HCT116 (cell line): ENCODE results near the gene AOAH. TPM values are rescaled to one million over a fixed set of nuclear protein-coding genes. Genes with fewer than 3 reads are reported as not detected.

Experiments
- ATAC-seq: fragments of 200-7000 bp; cut with Tn5 transposase; 2 replicates; pipeline ENCODE4 v1.9.1; 2020; ENCODE audit warnings: mild to moderate bottlenecking, moderate library complexity
- BruUV-seq: library from RNA; stranded (reverse); fragments of 400-500 nt; replicated peaks from 2 replicates; lab custom pipeline; 2021; lab: Mats Ljungman, UMichigan
- CTCF ChIA-PET: fragments of 300-600 bp; sonication (Branson Sonifier 250); formaldehyde crosslinking; loops from one replicate; lab custom pipeline; 2021; ENCODE audit warnings: antibody characterized with exemption; lab: Charles Lee
- POLR2A ChIA-PET: fragments of 300-600, 350-600 bp; sonication (Branson Sonifier 250); formaldehyde crosslinking; loops from one replicate; lab custom pipeline; 2021; ENCODE audit warnings: antibody characterized with exemption; lab: Charles Lee
- RAD21 ChIA-PET, 2 experiments: fragments of 300-600 bp; sonication (Branson Sonifier 250); formaldehyde crosslinking; loops; one replicate each; lab custom pipeline; 2023; ENCODE audit warnings: low total read pairs in 2 of 2; ENCODE audit not compliant: uncharacterized antibody in 2 of 2, unreplicated experiment in 2 of 2, low non-redundant PET in 1 of 2; lab: Charles Lee
- DNase-seq: peaks from one replicate; pipeline ENCODE4 v3.0.0-alpha.2; 2010; ENCODE audit warnings: low read depth, low spot score
- H2AFZ ChIP-seq: fragments of 200-600 bp; shearing (Covaris generic), sonication (generic); 2 replicates; pipeline ENCODE4 v1.6.1; 2017; ENCODE audit warnings: low read depth, mixed run types, mixed read lengths, antibody characterized with exemption, low read length; ENCODE audit not compliant: poor library complexity, severe bottlenecking
- H3K27ac ChIP-seq: 2 replicates; pipeline ENCODE4 v1.5.1; 2012; ENCODE audit warnings: low read depth, low read length
- H3K27me3 ChIP-seq: fragments of 200-600 bp; sonication (generic); 2 replicates; pipeline ENCODE4 v1.6.1; 2016; ENCODE audit warnings: mixed run types, low read length, mixed read lengths; ENCODE audit not compliant: insufficient read depth
- H3K36me3 ChIP-seq, 2 experiments: fragments of 200-500 bp in 1 of 2; fragments of 200-600 bp in 1 of 2; sonication (Bioruptor generic) in 1 of 2; sonication (generic) in 1 of 2; 2 replicates each; pipeline versions ENCODE4 v1.5.1 to v1.6.1; 2014 to 2016; ENCODE audit warnings: low read length in 2 of 2, inconsistent platforms in 1 of 2, mixed read lengths in 1 of 2, mixed run types in 1 of 2; ENCODE audit not compliant: insufficient read depth in 2 of 2, control insufficient read depth in 1 of 2
- H3K4me1 ChIP-seq, 2 experiments: fragments of 200-600 bp in 1 of 2; sonication (generic) in 1 of 2; 2 replicates each; pipeline versions ENCODE4 v1.5.1 to v1.6.1; 2012 to 2017; ENCODE audit warnings: low read length in 2 of 2, inconsistent platforms in 1 of 2, mild to moderate bottlenecking in 1 of 2, mixed read lengths in 1 of 2, mixed run types in 1 of 2, moderate library complexity in 1 of 2; ENCODE audit not compliant: insufficient read depth in 2 of 2, control insufficient read depth in 1 of 2
- H3K4me2 ChIP-seq: fragments of 200-600 bp; sonication (generic); 2 replicates; pipeline ENCODE4 v1.6.1; 2017; ENCODE audit warnings: mixed run types, low read length, mixed read lengths
- H3K4me3 ChIP-seq, 2 experiments: fragments of 200-600 bp in 1 of 2; sonication (generic) in 1 of 2; replicated peaks in 1 of 2; 2 replicates each; pipeline ENCODE4 v1.5.1; 2011 to 2016; ENCODE audit warnings: low read length in 2 of 2, control low read depth in 1 of 2, low read depth in 1 of 2, mild to moderate bottlenecking in 1 of 2, mixed read lengths in 1 of 2, mixed run types in 1 of 2
- H3K79me2 ChIP-seq: fragments of 200-600 bp; sonication (generic); 2 replicates; pipeline ENCODE4 v1.6.1; 2017; ENCODE audit warnings: mild to moderate bottlenecking, mixed run types, low read length, moderate library complexity, mixed read lengths; ENCODE audit not compliant: insufficient read depth
- H3K9ac ChIP-seq: fragments of 200-600 bp; sonication (generic); 2 replicates; pipeline ENCODE4 v1.6.1; 2016; ENCODE audit warnings: low read length, mixed read lengths
- H3K9me2 ChIP-seq: fragments of 200-600 bp; sonication (generic), shearing (Covaris generic); 2 replicates; pipeline ENCODE4 v1.6.1; 2017; ENCODE audit warnings: mixed run types, mild to moderate bottlenecking, moderate library complexity; ENCODE audit not compliant: insufficient read depth
- H3K9me3 ChIP-seq, 2 experiments: fragments of 200-500 bp in 1 of 2; fragments of 200-600 bp in 1 of 2; sonication (Bioruptor generic) in 1 of 2; sonication (generic) in 1 of 2; 2 replicates each; pipeline ENCODE4 v1.6.1; 2014 to 2017; ENCODE audit warnings: low read length in 2 of 2, mixed read lengths in 2 of 2, inconsistent platforms in 1 of 2, low read depth in 1 of 2, mild to moderate bottlenecking in 1 of 2, mixed run types in 1 of 2, moderate library complexity in 1 of 2; ENCODE audit not compliant: control insufficient read depth in 1 of 2, insufficient read depth in 1 of 2
- H4K20me1 ChIP-seq: fragments of 200-600 bp; sonication (generic), shearing (Covaris generic); 2 replicates; pipeline ENCODE4 v1.6.1; 2017; ENCODE audit warnings: mixed run types, mild to moderate bottlenecking, moderate library complexity; ENCODE audit not compliant: insufficient read depth
- CBX3 ChIP-seq: IDR thresholded peaks from 2 replicates; pipeline ENCODE4 v1.6.1; 2012; ENCODE audit warnings: low read depth
- CEBPB ChIP-seq: IDR thresholded peaks from 2 replicates; pipeline ENCODE4 v1.6.1; 2012; ENCODE audit warnings: low read depth
- EGR1 ChIP-seq: IDR thresholded peaks from 2 replicates; pipeline ENCODE4 v1.6.1; 2012; ENCODE audit warnings: low read depth
- ELF1 ChIP-seq: IDR thresholded peaks from 2 replicates; pipeline ENCODE4 v1.6.1; 2012; ENCODE audit warnings: low read depth, borderline replicate concordance
- EZH2 ChIP-seq: fragments of 200-600 bp; sonication (generic); IDR thresholded peaks from 2 replicates; pipeline ENCODE4 v1.6.1; 2017; ENCODE audit warnings: antibody characterized with exemption, mixed run types
- EZH2phosphoT487 ChIP-seq: fragments of 200-600 bp; IDR thresholded peaks from 2 replicates; pipeline ENCODE4 v1.6.1; 2018; ENCODE audit warnings: antibody characterized with exemption, borderline replicate concordance
- FOSL1 ChIP-seq: IDR thresholded peaks from 2 replicates; pipeline ENCODE4 v1.6.1; 2012; ENCODE audit warnings: low read depth
- JUND ChIP-seq: IDR thresholded peaks from 2 replicates; pipeline ENCODE4 v1.6.1; 2012
- POLR2A ChIP-seq: IDR thresholded peaks from 2 replicates; pipeline ENCODE4 v1.7.0; 2011; ENCODE audit warnings: borderline replicate concordance; ENCODE audit not compliant: insufficient read depth, insufficient read length; ENCODE audit errors: extremely low read depth
- RAD21 ChIP-seq: IDR thresholded peaks from 2 replicates; pipeline ENCODE4 v1.6.1; 2012; ENCODE audit warnings: low read depth, mild to moderate bottlenecking
- SP1 ChIP-seq: IDR thresholded peaks from 2 replicates; pipeline ENCODE4 v1.6.1; 2012; ENCODE audit warnings: low read depth
- SRF ChIP-seq: IDR thresholded peaks from 2 replicates; pipeline ENCODE4 v1.6.1; 2012; ENCODE audit warnings: low read depth
- TCF7L2 ChIP-seq: IDR thresholded peaks from 2 replicates; pipeline ENCODE4 v1.7.0; 2011; ENCODE audit warnings: borderline replicate concordance, inconsistent platforms; ENCODE audit not compliant: insufficient read depth, insufficient read length; ENCODE audit errors: extremely low read depth
- ZNF274 ChIP-seq: fragments of 200-500 bp; sonication (Bioruptor generic); IDR thresholded peaks from 2 replicates; pipeline ENCODE4 v1.6.1; 2014; ENCODE audit warnings: mild to moderate bottlenecking, low read depth, low read length, inconsistent platforms
- intact Hi-C: fragments of 100-400 bp; cut with micrococcal nuclease; formaldehyde crosslinking; loops from 2 replicates; pipeline ENCODE4 v1.10.0; 2022
- total RNA-seq: library from RNA; stranded (reverse); gene quantifications from one replicate; pipeline ENCODE4 v1.2.1, GENCODE V29; 2021; ENCODE audit not compliant: unreplicated experiment
- TF ChIP-seq, protein P1 (sequence below): IDR thresholded peaks from 2 replicates; pipeline ENCODE4 v1.6.1; 2011; ENCODE audit warnings: mild to moderate bottlenecking, low read length, moderate library complexity; ENCODE audit not compliant: insufficient replicate concordance; ENCODE audit errors: extremely low read depth
- TF ChIP-seq, protein P2 (sequence below): IDR thresholded peaks from 2 replicates; pipeline ENCODE4 v1.6.1; 2012
- TF ChIP-seq, protein P3 (sequence below), 3 experiments: fragments of 200-600 bp in 1 of 3; sonication (generic) in 1 of 3; IDR thresholded peaks in 2 of 3; conservative IDR thresholded peaks in 1 of 3; 2 replicates each; pipeline ENCODE4 v1.5.1; 2012 to 2017; ENCODE audit warnings: low read depth in 2 of 3, low read length in 2 of 3, antibody characterized with exemption in 1 of 3, borderline replicate concordance in 1 of 3, control low read depth in 1 of 3, mild to moderate bottlenecking in 1 of 3, mixed read lengths in 1 of 3, mixed run types in 1 of 3, moderate library complexity in 1 of 3; ENCODE audit not compliant: insufficient read depth in 1 of 3

Gene AOAH
- total RNA-seq, 1 experiment from 2014 or later = 1.1 TPM

DNA sequence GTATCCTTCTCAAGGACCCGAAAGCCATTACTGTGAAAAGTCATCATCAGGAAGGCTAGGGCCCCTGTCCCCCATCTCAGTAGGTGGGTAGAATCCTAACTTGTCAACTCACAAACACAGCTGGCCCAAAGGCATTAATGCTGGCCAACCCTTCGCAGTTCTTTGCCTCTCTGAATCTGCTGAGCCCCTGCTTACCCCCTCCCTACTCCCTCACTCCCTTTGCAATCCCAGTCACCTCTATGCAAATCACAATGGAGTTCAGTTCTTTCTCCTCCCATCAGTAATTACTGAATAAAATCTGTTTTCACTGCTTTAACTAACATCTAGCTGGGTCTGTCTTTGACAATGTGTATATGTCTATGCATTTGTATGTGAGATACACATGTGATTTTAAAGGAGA, 38.1 kb upstream of the AOAH start:
- H3K4me2 ChIP-seq = no peak overlapping the region
- ATAC-seq = no peak

More for the DNA sequence above, 38.1 kb upstream of the AOAH start:
- ChIA-PET RAD21 (no interaction called here), POLR2A (no interaction called here), CTCF (no interaction called here)
- Histone ChIP-seq H3K4me1 (peaks cover 0 to 11% of the 10 kb centered on the region in 2 experiments; a peak in 2 of 4 replicates), H3K9me3 (no peaks in the 10 kb centered on the region), H3K36me3 (no peaks in the 10 kb centered on the region), H3K27ac (no peak overlapping the region), H3K9ac (no peak overlapping the region), H3K79me2 (no peaks in the 10 kb centered on the region), H3K27me3 (no peaks in the 10 kb centered on the region), H3K9me2 (no peaks in the 10 kb centered on the region), H3K4me3 (no peak overlapping the region), H2AFZ (no peak overlapping the region), H4K20me1 (no peaks in the 10 kb centered on the region)
- DNase-seq = no peak
- no TSS peak for BruUV-seq
- intact Hi-C loops = no loop called here
- TF ChIP-seq POLR2A = no peak
- no peak for TF ChIP-seq JUND
- TF ChIP-seq SRF = no peak
- TF ChIP-seq ZNF274 = no peak
- TF ChIP-seq, protein P1, sequence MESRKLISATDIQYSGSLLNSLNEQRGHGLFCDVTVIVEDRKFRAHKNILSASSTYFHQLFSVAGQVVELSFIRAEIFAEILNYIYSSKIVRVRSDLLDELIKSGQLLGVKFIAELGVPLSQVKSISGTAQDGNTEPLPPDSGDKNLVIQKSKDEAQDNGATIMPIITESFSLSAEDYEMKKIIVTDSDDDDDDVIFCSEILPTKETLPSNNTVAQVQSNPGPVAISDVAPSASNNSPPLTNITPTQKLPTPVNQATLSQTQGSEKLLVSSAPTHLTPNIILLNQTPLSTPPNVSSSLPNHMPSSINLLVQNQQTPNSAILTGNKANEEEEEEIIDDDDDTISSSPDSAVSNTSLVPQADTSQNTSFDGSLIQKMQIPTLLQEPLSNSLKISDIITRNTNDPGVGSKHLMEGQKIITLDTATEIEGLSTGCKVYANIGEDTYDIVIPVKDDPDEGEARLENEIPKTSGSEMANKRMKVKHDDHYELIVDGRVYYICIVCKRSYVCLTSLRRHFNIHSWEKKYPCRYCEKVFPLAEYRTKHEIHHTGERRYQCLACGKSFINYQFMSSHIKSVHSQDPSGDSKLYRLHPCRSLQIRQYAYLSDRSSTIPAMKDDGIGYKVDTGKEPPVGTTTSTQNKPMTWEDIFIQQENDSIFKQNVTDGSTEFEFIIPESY = no peak
- TF ChIP-seq, protein P2, sequence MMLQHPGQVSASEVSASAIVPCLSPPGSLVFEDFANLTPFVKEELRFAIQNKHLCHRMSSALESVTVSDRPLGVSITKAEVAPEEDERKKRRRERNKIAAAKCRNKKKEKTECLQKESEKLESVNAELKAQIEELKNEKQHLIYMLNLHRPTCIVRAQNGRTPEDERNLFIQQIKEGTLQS = no peak
- TF ChIP-seq RAD21 = no peak
- TF ChIP-seq ELF1 = no peak
- no peak for TF ChIP-seq EZH2phosphoT487
- TF ChIP-seq FOSL1 = no peak
- no peak for TF ChIP-seq EZH2
- TF ChIP-seq SP1 = no peak
- TF ChIP-seq CBX3 = no peak
- TF ChIP-seq, protein P3, sequence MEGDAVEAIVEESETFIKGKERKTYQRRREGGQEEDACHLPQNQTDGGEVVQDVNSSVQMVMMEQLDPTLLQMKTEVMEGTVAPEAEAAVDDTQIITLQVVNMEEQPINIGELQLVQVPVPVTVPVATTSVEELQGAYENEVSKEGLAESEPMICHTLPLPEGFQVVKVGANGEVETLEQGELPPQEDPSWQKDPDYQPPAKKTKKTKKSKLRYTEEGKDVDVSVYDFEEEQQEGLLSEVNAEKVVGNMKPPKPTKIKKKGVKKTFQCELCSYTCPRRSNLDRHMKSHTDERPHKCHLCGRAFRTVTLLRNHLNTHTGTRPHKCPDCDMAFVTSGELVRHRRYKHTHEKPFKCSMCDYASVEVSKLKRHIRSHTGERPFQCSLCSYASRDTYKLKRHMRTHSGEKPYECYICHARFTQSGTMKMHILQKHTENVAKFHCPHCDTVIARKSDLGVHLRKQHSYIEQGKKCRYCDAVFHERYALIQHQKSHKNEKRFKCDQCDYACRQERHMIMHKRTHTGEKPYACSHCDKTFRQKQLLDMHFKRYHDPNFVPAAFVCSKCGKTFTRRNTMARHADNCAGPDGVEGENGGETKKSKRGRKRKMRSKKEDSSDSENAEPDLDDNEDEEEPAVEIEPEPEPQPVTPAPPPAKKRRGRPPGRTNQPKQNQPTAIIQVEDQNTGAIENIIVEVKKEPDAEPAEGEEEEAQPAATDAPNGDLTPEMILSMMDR (IDR thresholded peaks at IDR 0.05 in 2 of 3, conservative IDR thresholded peaks at IDR 0.05 in 1 of 3; ENCODE audit: borderline replicate concordance in 1 of 3, insufficient read depth in 1 of 3, low read depth in 2 of 3, low read length in 2 of 3) = no peak
- no peak for TF ChIP-seq EGR1
- no peak for TF ChIP-seq TCF7L2
- no peak for TF ChIP-seq CEBPB
